OCI-LY3 (cell line): ENCODE results near the gene RPUSD3.

Experiments used
- H2AFZ ChIP-seq: fragments of 200-600, 300-600 bp; shearing (Covaris generic); 2 replicates; pipeline ENCODE4 v1.6.0; 2014; ENCODE audit warnings: antibody characterized with exemption, low read depth, low read length
- H3K27ac ChIP-seq: fragments of 200-600, 300-600 bp; sonication (generic); 2 replicates; pipeline ENCODE4 v1.5.1; 2014; ENCODE audit warnings: mild to moderate bottlenecking, low read length, moderate library complexity, mixed read lengths
- H3K27me3 ChIP-seq: fragments of 200-600, 300-600 bp; sonication (generic); 2 replicates; pipeline ENCODE4 v1.6.1; 2014; ENCODE audit warnings: low read depth, low read length, mixed read lengths
- H3K36me3 ChIP-seq: fragments of 200-600, 300-600 bp; sonication (generic); replicated peaks from 2 replicates; pipeline ENCODE3; 2014; ENCODE audit warnings: low read depth, low read length, mixed read lengths
- H3K4me1 ChIP-seq: fragments of 300-600, 200-600 bp; sonication (generic); 2 replicates; pipeline ENCODE4 v1.6.1; 2014; ENCODE audit warnings: low read length, mixed read lengths
- H3K4me2 ChIP-seq: fragments of 200-600, 300-600 bp; sonication (generic); 2 replicates; pipeline ENCODE4 v1.6.1; 2014; ENCODE audit warnings: low read length, mixed read lengths
- H3K4me3 ChIP-seq: fragments of 300-600, 200-600 bp; sonication (generic); 2 replicates; pipeline ENCODE4 v1.5.1; 2014; ENCODE audit warnings: antibody characterized with exemption, mild to moderate bottlenecking, low read length, moderate library complexity
- H3K79me2 ChIP-seq: fragments of 300-600, 200-600 bp; shearing (Covaris generic); 2 replicates; pipeline ENCODE4 v1.6.1; 2014; ENCODE audit warnings: mild to moderate bottlenecking, low read length, mixed read lengths
- H3K9ac ChIP-seq: fragments of 300-600, 200-600 bp; shearing (Covaris generic); 2 replicates; pipeline ENCODE4 v1.6.0; 2014; ENCODE audit warnings: mild to moderate bottlenecking, low read length, moderate library complexity
- H3K9me3 ChIP-seq: fragments of 200-600, 300-600 bp; shearing (Covaris generic); 2 replicates; pipeline ENCODE4 v1.6.1; 2014; ENCODE audit warnings: low read length, mixed read lengths; ENCODE audit not compliant: insufficient read depth
- H4K20me1 ChIP-seq: fragments of 200-600, 300-600 bp; sonication (generic); 2 replicates; pipeline ENCODE4 v1.6.1; 2016; ENCODE audit warnings: low read length, mixed read lengths; ENCODE audit not compliant: insufficient read depth
- EZH2phosphoT487 ChIP-seq: fragments of 200-600 bp; shearing (Covaris generic); IDR thresholded peaks from 2 replicates; pipeline ENCODE4 v1.6.1; 2018; ENCODE audit warnings: antibody characterized with exemption, mixed run types, low read depth
- TF ChIP-seq, protein P1 (sequence below): fragments of 200-600, 300-600 bp; sonication (generic); IDR thresholded peaks from 2 replicates; pipeline ENCODE4 v1.5.1; 2014; ENCODE audit warnings: antibody characterized with exemption, low read length, low read depth

Gene RPUSD3

DNA sequence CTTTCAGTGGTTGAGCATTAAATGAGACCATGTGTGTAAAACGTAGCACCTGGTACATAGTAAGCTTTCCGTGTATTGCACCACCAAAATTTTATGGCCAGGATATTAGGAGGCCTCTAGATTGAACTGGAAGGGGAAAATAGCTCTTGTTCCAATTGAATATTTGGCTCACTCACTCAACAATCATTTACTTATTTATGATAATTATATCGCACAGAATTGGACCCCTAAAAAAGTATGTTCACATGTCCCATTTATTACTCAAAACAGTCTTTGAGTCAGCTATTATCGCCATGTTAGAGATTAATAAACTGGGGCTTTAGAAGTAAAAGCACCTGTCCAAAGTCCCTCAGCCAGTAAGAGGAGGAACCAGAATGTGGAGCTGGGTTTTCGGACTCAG is 38.8 kb downstream of the RPUSD3 start:
- Histone ChIP-seq H4K20me1 (0 out of 2 replicates have a peak, but pooled peaks cover 2% of the 10 kb centered on the region), H3K4me1 (peaks cover 16% of the 10 kb centered on the region), H3K79me2 (no peaks in the 10 kb centered on the region), H3K9me3 (no peaks in the 10 kb centered on the region), H3K4me3 (no peak overlapping the region), H3K27me3 (no peaks in the 10 kb centered on the region), H3K36me3 (peaks cover 53% of the 10 kb centered on the region), H3K4me2 (no peak overlapping the region), H3K9ac (no peak overlapping the region), H2AFZ (no peak overlapping the region), H3K27ac (no peak overlapping the region)
- no peak for TF ChIP-seq EZH2phosphoT487
- TF ChIP-seq, protein P1, sequence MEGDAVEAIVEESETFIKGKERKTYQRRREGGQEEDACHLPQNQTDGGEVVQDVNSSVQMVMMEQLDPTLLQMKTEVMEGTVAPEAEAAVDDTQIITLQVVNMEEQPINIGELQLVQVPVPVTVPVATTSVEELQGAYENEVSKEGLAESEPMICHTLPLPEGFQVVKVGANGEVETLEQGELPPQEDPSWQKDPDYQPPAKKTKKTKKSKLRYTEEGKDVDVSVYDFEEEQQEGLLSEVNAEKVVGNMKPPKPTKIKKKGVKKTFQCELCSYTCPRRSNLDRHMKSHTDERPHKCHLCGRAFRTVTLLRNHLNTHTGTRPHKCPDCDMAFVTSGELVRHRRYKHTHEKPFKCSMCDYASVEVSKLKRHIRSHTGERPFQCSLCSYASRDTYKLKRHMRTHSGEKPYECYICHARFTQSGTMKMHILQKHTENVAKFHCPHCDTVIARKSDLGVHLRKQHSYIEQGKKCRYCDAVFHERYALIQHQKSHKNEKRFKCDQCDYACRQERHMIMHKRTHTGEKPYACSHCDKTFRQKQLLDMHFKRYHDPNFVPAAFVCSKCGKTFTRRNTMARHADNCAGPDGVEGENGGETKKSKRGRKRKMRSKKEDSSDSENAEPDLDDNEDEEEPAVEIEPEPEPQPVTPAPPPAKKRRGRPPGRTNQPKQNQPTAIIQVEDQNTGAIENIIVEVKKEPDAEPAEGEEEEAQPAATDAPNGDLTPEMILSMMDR = no peak

DNA sequence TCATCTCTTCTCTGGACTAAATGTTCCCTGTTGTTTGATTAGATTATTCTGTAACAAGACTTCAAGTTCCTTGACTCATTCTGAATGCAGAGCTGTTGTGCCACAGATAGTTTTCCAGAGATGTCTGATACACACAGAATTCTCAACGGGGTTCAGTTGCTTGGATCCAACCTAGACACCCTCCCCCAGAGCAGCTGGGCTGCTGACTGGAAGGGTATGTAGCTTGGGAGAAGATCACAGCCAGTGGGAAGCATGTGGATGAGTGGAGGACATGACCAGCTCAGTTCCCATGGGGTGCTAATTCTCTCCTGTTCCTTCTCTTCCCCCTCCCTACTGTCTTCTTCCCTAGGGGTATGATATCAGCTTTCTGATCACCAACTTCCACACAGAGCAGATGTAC is 40.3 kb downstream of the RPUSD3 start:
- no peak overlapping the region for H3K27ac ChIP-seq
- no peak overlapping the region for H3K4me2 ChIP-seq
- H2AFZ ChIP-seq = no peak overlapping the region
- H4K20me1 ChIP-seq = peaks cover 2% of the 10 kb centered on the region; the same call in 1 of the 2 replicates
- no peaks in the 10 kb centered on the region for H3K27me3 ChIP-seq
- peaks cover 63% of the 10 kb centered on the region for H3K36me3 ChIP-seq
- no peaks in the 10 kb centered on the region for H3K9me3 ChIP-seq
- TF ChIP-seq EZH2phosphoT487 = no peak
- TF ChIP-seq, protein P1 = no peak
- H3K9ac ChIP-seq = no peak overlapping the region
- no peak overlapping the region for H3K4me3 ChIP-seq
- peaks cover 3% of the 10 kb centered on the region; the same call in 1 of the 2 replicates for H3K4me1 ChIP-seq
- no peaks in the 10 kb centered on the region for H3K79me2 ChIP-seq

DNA sequence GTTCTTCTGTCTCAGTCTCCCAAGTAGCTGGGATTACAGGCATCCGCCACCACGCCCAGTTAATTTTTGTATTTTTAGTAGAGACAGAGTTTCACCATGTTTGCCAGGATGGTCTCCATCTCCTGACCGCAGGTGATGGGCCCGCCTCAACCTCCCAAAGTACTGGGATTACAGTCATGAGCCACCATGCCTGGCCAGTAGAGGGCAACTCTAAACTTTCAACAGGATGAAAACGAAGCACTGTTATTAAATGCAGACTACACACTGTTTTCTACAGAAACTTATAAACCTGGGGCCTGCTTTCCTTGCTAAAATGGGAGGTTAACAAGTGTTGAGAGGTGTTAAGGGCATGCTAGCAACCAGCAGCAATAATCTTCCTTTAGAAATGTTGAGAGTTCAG is 43.3 kb downstream of the RPUSD3 start:
- no peaks in the 10 kb centered on the region for H3K9me3 ChIP-seq
- H2AFZ ChIP-seq = no peak overlapping the region
- no peak overlapping the region for H3K4me2 ChIP-seq
- no peak overlapping the region for H3K9ac ChIP-seq
- H4K20me1 ChIP-seq = peaks cover 15% of the 10 kb centered on the region
- H3K4me3 ChIP-seq = no peak overlapping the region
- H3K27ac ChIP-seq = no peak overlapping the region
- peaks cover 29% of the 10 kb centered on the region for H3K79me2 ChIP-seq
- H3K27me3 ChIP-seq = no peaks in the 10 kb centered on the region
- peaks cover 69% of the 10 kb centered on the region for H3K36me3 ChIP-seq
- TF ChIP-seq, protein P1 = peak; percentile 34; the same call in 1 of the 2 replicates
- no peak for TF ChIP-seq EZH2phosphoT487
- H3K4me1 ChIP-seq = peaks cover 9% of the 10 kb centered on the region

DNA sequence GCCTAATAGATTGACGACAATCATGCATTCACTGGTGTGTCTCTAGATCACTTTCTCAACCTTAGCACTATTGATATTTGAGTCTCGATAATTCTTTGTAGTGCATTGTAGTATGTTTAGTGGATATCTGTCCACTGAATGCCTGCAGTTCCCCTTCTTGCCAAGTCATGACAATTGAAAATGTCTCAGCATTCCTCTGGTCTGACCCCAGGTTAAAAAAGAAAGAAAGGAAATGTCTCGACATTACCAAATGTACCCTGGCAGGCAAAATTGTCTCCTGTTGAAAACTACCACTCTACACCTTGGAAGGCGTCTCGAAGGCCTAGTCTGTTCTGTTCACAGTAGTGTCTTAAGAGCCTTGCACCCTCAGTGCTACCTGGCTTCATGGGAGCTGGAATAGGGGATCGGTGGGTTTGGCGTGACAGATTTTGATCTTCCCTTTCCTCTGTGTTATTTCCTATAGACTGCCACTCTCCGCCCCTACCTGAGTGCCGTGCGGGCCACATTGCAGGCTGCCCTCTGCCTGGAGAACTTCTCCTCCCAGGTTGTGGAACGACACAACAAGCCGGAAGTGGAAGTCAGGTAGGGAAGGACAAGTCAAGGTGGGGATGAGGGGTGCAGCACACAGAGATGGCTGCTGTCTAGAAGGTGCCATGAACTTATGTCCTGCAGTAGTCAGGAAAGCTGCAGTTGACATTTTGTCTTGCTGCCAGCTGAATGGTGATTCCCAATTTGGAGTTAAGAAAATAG is 46.4 kb downstream of the RPUSD3 start:
- no peak overlapping the region for H2AFZ ChIP-seq
- peaks cover 55% of the 10 kb centered on the region for H3K79me2 ChIP-seq
- H3K27ac ChIP-seq = no peak overlapping the region
- peaks cover 26% of the 10 kb centered on the region for H3K4me1 ChIP-seq
- H3K4me3 ChIP-seq = no peak overlapping the region
- no peaks in the 10 kb centered on the region for H3K9me3 ChIP-seq
- H3K36me3 ChIP-seq = peaks cover 54% of the 10 kb centered on the region
- H4K20me1 ChIP-seq = peaks cover 13% of the 10 kb centered on the region
- H3K27me3 ChIP-seq = no peaks in the 10 kb centered on the region
- H3K4me2 ChIP-seq = no peak overlapping the region
- H3K9ac ChIP-seq = no peak overlapping the region
- no peak for TF ChIP-seq EZH2phosphoT487
- TF ChIP-seq, protein P1 = no peak
